ENCODE measurements around the gene PITPNM1.

DNA sequence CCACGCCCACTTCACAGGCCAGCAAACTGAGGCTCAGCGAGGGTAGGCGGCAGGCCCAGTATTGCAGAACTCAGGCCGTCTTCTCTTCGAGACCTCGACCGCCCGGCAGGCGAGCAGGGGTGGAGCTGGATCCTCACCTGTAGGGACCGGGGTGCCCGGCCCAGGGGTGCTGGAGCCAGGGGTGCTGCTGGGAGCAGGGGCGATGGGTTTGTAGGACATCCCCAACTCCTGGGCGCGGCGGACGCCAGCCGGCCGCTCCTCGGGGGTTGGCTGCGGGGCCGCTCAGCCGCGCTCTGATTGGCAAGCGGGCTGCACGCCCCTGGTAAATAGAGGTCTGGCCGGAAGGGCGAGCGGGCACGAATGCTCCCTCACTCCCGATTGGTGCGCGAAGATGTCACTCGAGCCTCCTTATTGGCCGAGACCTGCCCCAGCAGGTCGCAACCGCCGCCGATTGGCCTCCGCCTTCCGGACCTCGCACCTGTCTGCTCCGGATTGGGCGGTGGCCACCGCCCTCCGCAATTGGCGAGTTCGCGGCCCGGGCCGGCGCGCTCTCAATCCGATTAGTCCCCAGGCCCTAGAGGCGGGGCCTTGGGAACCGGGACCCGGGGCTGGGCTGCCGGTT is 2.8 kb upstream of the PITPNM1 start, which contains the start of gene CDK2AP2:
- TF ChIP-seq, protein P1, sequence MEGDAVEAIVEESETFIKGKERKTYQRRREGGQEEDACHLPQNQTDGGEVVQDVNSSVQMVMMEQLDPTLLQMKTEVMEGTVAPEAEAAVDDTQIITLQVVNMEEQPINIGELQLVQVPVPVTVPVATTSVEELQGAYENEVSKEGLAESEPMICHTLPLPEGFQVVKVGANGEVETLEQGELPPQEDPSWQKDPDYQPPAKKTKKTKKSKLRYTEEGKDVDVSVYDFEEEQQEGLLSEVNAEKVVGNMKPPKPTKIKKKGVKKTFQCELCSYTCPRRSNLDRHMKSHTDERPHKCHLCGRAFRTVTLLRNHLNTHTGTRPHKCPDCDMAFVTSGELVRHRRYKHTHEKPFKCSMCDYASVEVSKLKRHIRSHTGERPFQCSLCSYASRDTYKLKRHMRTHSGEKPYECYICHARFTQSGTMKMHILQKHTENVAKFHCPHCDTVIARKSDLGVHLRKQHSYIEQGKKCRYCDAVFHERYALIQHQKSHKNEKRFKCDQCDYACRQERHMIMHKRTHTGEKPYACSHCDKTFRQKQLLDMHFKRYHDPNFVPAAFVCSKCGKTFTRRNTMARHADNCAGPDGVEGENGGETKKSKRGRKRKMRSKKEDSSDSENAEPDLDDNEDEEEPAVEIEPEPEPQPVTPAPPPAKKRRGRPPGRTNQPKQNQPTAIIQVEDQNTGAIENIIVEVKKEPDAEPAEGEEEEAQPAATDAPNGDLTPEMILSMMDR (IDR thresholded peaks at IDR 0.05): peak in 1 of 4 experiments; percentile 4
- peak; percentile 84 to 88 for TF ChIP-seq POLR2A (IDR thresholded peaks at IDR 0.05)
